K562 (cell line): ENCODE data around the gene NMUR1. TPM values are rescaled to one million over a fixed set of nuclear protein-coding genes. Genes with fewer than 3 reads are reported as not detected.

Experiments used
- ATAC-seq: fragments of 200-7000 bp; cut with Tn5 transposase; 3 replicates; pipeline ENCODE4 v1.9.1; 2020; ENCODE audit warnings: moderate library complexity
- BruUV-seq: library from RNA; stranded (reverse); fragments of 400-500 nt; replicated peaks from 2 replicates; lab custom pipeline; 2021; lab: Mats Ljungman, UMichigan
- CTCF ChIA-PET: fragments of 300-600 bp; formaldehyde crosslinking; extraction: SDS; loops from one replicate; lab custom pipeline; 2021; ENCODE audit warnings: low intra/inter-chr PET ratio; lab: Yijun Ruan, JAX
- POLR2A ChIA-PET: fragments of 300-600, 350-650 bp; sonication (Branson Sonifier 250); formaldehyde crosslinking; extraction: SDS; loops from one replicate; lab custom pipeline; 2021; ENCODE audit warnings: antibody characterized with exemption, inconsistent platforms; lab: Yijun Ruan, JAX
- DNase-seq, 4 experiments: peaks; one replicate each; pipeline versions ENCODE4 v3.0.0 to v3.0.0-alpha.2; 2011 to 2018; ENCODE audit warnings: low spot score in 3 of 4, mixed read lengths in 3 of 4; ENCODE audit errors: extremely low read depth in 1 of 4
- FAIRE-seq: peaks from 2 replicates; lab custom pipeline; 2011; peaks lifted over from hg19 to GRCh38; lab: Jason Lieb, UNC
- H2AFZ ChIP-seq: 2 replicates; pipeline ENCODE4 v1.6.0; 2011; ENCODE audit warnings: low read depth, low read length, control low read depth, inconsistent platforms
- H3K27ac ChIP-seq: fragments of 200-600 bp; 3 replicates; pipeline ENCODE4 v1.8.0; 2011; ENCODE audit warnings: low read depth, mild to moderate bottlenecking, control low read depth, inconsistent platforms, low read length, moderate library complexity, mixed read lengths; ENCODE audit errors: extremely low read depth
- H3K27me3 ChIP-seq, 2 experiments: fragments of 300-600 bp in 1 of 2; 2 replicates in 1 of 2; 3 replicates in 1 of 2; pipeline versions ENCODE4 v1.6.0 to v1.8.0; 2011; ENCODE audit warnings: inconsistent platforms in 2 of 2, low read length in 2 of 2, mild to moderate bottlenecking in 1 of 2, mixed read lengths in 1 of 2, moderate library complexity in 1 of 2; ENCODE audit not compliant: control insufficient read depth in 2 of 2, insufficient read depth in 2 of 2
- H3K36me3 ChIP-seq: fragments of 300-600 bp; 3 replicates; pipeline ENCODE4 v1.8.0; 2011; ENCODE audit warnings: mild to moderate bottlenecking, low read length, inconsistent platforms; ENCODE audit not compliant: control insufficient read depth, insufficient read depth
- H3K4me1 ChIP-seq, 2 experiments: fragments of 200-600 bp in 1 of 2; replicated peaks in 1 of 2; 2 replicates in 1 of 2; 3 replicates in 1 of 2; pipeline versions ENCODE4 v1.5.1 to v1.8.0; 2011; ENCODE audit warnings: inconsistent platforms in 2 of 2, low read length in 2 of 2, mild to moderate bottlenecking in 1 of 2, mixed read lengths in 1 of 2, moderate library complexity in 1 of 2; ENCODE audit not compliant: control insufficient read depth in 2 of 2, insufficient read depth in 2 of 2
- H3K4me2 ChIP-seq: 2 replicates; pipeline ENCODE4 v1.6.1; 2011; ENCODE audit warnings: low read length, control low read depth, inconsistent platforms, mixed read lengths; ENCODE audit not compliant: insufficient read depth
- H3K4me3 ChIP-seq: fragments of 200-600 bp; sonication (generic), shearing (Covaris generic); 2 replicates; pipeline ENCODE4 v1.5.1; 2016; ENCODE audit warnings: control low read depth, inconsistent platforms
- H3K79me2 ChIP-seq: fragments of 200-600 bp; 3 replicates; pipeline ENCODE4 v1.8.0; 2011; ENCODE audit warnings: low read length, inconsistent platforms; ENCODE audit not compliant: control insufficient read depth, insufficient read depth
- H3K9ac ChIP-seq, 2 experiments: 2 replicates each; pipeline versions ENCODE4 v1.6.0 to v1.6.1; 2011; ENCODE audit warnings: low read depth in 2 of 2, low read length in 2 of 2, control low read depth in 1 of 2, inconsistent platforms in 1 of 2, mild to moderate bottlenecking in 1 of 2, mixed read lengths in 1 of 2; ENCODE audit not compliant: insufficient read depth in 1 of 2
- H3K9me1 ChIP-seq: one replicate; pipeline ENCODE4 v1.6.0; 2011; ENCODE audit warnings: inconsistent platforms, mild to moderate bottlenecking, low read length, moderate library complexity; ENCODE audit not compliant: control insufficient read depth, insufficient read depth
- H3K9me3 ChIP-seq: replicated peaks from 2 replicates; pipeline ENCODE4 v1.5.1; 2011; ENCODE audit warnings: low read depth, low read length, inconsistent platforms; ENCODE audit not compliant: control insufficient read depth, insufficient read depth
- H4K20me1 ChIP-seq: replicated peaks from 2 replicates; pipeline ENCODE4 v1.6.1; 2011; ENCODE audit warnings: low read length, inconsistent platforms, mixed read lengths; ENCODE audit not compliant: control insufficient read depth, insufficient read depth
- HMG20A ChIP-seq: fragments of 450-650 bp; formaldehyde crosslinking; conservative IDR thresholded peaks from 2 replicates; pipeline ENCODE4 v1.4.0; 2020; ENCODE audit warnings: mild to moderate bottlenecking, mixed read lengths
- SNRNP70 ChIP-seq: fragments of 200-400 bp; formaldehyde crosslinking; optimal IDR thresholded peaks from 2 replicates; pipeline ENCODE3; 2017; ENCODE audit warnings: low read depth, low read length
- SRF ChIP-seq, 2 experiments: fragments of 250-450, 450-650 bp in 1 of 2; sonication (Bioruptor Pico) in 1 of 2; sonication (generic) in 1 of 2; formaldehyde crosslinking; IDR thresholded peaks; 2 replicates each; pipeline versions ENCODE4 v1.5.0 to v1.5.1; 2020 to 2022; ENCODE audit warnings: mild to moderate bottlenecking in 1 of 2, missing genetic modification reagents in 1 of 2
- TAL1 ChIP-seq: fragments of 450-650 bp; IDR thresholded peaks from 2 replicates; pipeline ENCODE4 v1.6.1; 2016; ENCODE audit warnings: mild to moderate bottlenecking
- ZC3H8 ChIP-seq: fragments of 450-650 bp; IDR thresholded peaks from 2 replicates; pipeline ENCODE4 v1.6.1; 2017
- ZKSCAN8 ChIP-seq: fragments of 200-800 bp; sonication (Bioruptor generic); IDR thresholded peaks from 2 replicates; pipeline ENCODE4 v1.6.1; 2016; ENCODE audit warnings: missing genetic modification characterization, missing compliant biosample characterization
- ZNF778 ChIP-seq: fragments of 450-650 bp; formaldehyde crosslinking; IDR thresholded peaks from 2 replicates; pipeline ENCODE4 v1.4.0; 2020; ENCODE audit warnings: mild to moderate bottlenecking, moderate library complexity
- ZNF79 ChIP-seq: fragments of 250-450 bp; sonication (Bioruptor Pico); IDR thresholded peaks from 2 replicates; pipeline ENCODE4 v1.4.0; 2020; ENCODE audit warnings: low read depth, mild to moderate bottlenecking, moderate library complexity
- WGBS: fragments of 100-300 bp; shearing (Covaris generic); methylation state at CpG from one replicate; pipeline ENCODE4 v1.1.6; 2016; ENCODE audit warnings: low coverage, mixed read lengths; ENCODE audit not compliant: insufficient coverage; ENCODE audit errors: missing lambda C conversion rate; 5-methylcytosine and 5-hydroxymethylcytosine counted together
- in situ Hi-C: fragments of 300-500 bp; cut with MboI; formaldehyde crosslinking; loops from 4 replicates; pipeline ENCODE4 v1.15.0; 2018; ENCODE audit warnings: inconsistent platforms, mixed read lengths
- intact Hi-C: fragments of 100-400 bp; cut with micrococcal nuclease; formaldehyde crosslinking; loops from 2 replicates; pipeline ENCODE4 v1.14.2; 2022
- polyA plus RNA-seq, 8 experiments: library from polyadenylated mRNA; depleted of rRNA in 4 of 8; stranded (reverse) in 5 of 8; unstranded in 3 of 8; fragments of >200 nt; fragmentation: Nextera tagmentation in 2 of 8; fragmentation: Illumina TruSeq in 1 of 8; extraction: Ambion mirVana in 2 of 8; extraction: Trizol in 1 of 8; gene quantifications; 2 replicates each; pipeline versions ENCODE4 v1.2.1 to v1.2.3, GENCODE V29; 2011 to 2014; ENCODE audit warnings: inconsistent platforms in 1 of 8, missing spikeins in 1 of 8
- total RNA-seq, 7 experiments: library from RNA; depleted of rRNA in 6 of 7; stranded (reverse); fragments of >200 nt in 6 of 7; fragmentation: Illumina TruSeq in 2 of 7; extraction: Trizol in 2 of 7; gene quantifications; 2 replicates each; pipeline versions ENCODE4 v1.2.1 to v1.2.3, GENCODE V29; 2011 to 2021; ENCODE audit warnings: low replicate concordance in 1 of 7
- TF ChIP-seq, protein P1 (sequence below): fragments of 250-450 bp; sonication (Bioruptor Pico); IDR thresholded peaks from 2 replicates; pipeline ENCODE4 v1.5.0; 2020; ENCODE audit warnings: mild to moderate bottlenecking
- TF ChIP-seq, protein P2 (sequence below), 2 experiments: fragments of 450-650 bp; formaldehyde crosslinking in 1 of 2; IDR thresholded peaks; 2 replicates each; pipeline versions ENCODE4 v1.4.0 to v1.6.1; 2014 to 2020; ENCODE audit warnings: mild to moderate bottlenecking in 2 of 2, borderline replicate concordance in 1 of 2, low read depth in 1 of 2

Gene NMUR1
- total and polyA plus RNA-seq, 9 of the 15 experiments (the other 6 are each of a cell fraction or from before 2014, with no cell fraction given) = 0.01 to 0.27 (median 0.15) TPM

DNA sequence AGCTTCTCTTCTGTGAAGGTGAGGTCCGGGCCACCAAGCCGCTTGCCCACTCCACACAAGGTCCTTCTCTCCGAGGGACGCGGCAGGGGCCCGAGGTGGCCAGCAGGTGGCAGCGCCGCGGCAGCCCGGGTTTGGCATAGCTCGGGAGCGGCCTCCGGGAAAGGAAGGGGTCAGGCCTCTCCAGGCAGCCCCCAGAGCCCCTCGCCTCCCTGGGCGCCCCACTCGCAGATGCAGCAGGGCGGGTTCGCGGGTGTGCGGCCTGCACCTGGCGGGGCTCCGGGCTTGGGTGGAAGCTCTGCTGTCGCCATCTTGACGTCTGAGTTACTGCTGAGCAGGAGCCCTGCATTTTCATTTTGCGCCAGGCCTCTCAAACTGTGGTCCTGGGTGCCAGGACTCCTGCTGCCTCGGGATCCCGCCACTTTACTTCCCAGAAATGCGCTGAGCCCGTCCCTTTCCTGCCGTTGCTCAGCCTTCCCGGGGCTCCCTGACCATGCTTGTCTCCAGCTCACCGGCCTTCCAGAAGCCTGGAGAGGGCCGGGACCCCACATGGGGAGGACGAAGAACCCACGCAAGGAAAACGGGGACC, 47.3 kb downstream of the NMUR1 start:
- ChIA-PET POLR2A (interaction anchor here (1.4 to 8.3 kb wide), 3 partner anchors 17 to 31 kb away, joined by 4 to 74 read pairs (median 6); partner anchors contain the start of gene NCL), CTCF (no interaction called here)
- peak overlapping the region; percentile 86 for H2AFZ ChIP-seq
- FAIRE-seq (no peak), DNase-seq (peak; percentile 60 to 77 (median 70)), ATAC-seq (peak; percentile 95)
- H3K36me3 ChIP-seq = no peaks in the 10 kb centered on the region
- peaks cover 0 to 15% of the 10 kb centered on the region in 2 experiments; a peak in 2 of 5 replicates for H3K4me1 ChIP-seq
- no peaks in the 10 kb centered on the region for H4K20me1 ChIP-seq
- no peaks in the 10 kb centered on the region for H3K9me1 ChIP-seq
- no TSS peak for BruUV-seq
- H3K4me2 ChIP-seq = peak overlapping the region; percentile 8; the same call in 1 of the 2 replicates
- intact Hi-C loops = loop anchor here (2.0 kb wide), 1 partner anchor 76 kb away; no protein-coding TSS in a partner anchor
- peak overlapping the region; percentile 30 to 81; a peak in 2 of 4 replicates for H3K9ac ChIP-seq
- no peak overlapping the region for H3K27ac ChIP-seq
- H3K79me2 ChIP-seq = no peaks in the 10 kb centered on the region
- 20% methylated on average over 23 of the region's 36 CpGs for WGBS
- H3K27me3 ChIP-seq = no peaks in the 10 kb centered on the region
- in situ Hi-C loops = no loop called here
- H3K9me3 ChIP-seq = no peaks in the 10 kb centered on the region
- no peak overlapping the region for H3K4me3 ChIP-seq
- no peak for TF ChIP-seq ZC3H8
- TF ChIP-seq ZNF79 (CRISPR knock-in tag) = no peak
- TF ChIP-seq, protein P1, sequence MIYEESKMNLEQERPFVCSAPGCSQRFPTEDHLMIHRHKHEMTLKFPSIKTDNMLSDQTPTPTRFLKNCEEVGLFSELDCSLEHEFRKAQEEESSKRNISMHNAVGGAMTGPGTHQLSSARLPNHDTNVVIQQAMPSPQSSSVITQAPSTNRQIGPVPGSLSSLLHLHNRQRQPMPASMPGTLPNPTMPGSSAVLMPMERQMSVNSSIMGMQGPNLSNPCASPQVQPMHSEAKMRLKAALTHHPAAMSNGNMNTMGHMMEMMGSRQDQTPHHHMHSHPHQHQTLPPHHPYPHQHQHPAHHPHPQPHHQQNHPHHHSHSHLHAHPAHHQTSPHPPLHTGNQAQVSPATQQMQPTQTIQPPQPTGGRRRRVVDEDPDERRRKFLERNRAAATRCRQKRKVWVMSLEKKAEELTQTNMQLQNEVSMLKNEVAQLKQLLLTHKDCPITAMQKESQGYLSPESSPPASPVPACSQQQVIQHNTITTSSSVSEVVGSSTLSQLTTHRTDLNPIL (CRISPR knock-in tag) = no peak
- TF ChIP-seq TAL1 = no peak
- TF ChIP-seq, protein P2, sequence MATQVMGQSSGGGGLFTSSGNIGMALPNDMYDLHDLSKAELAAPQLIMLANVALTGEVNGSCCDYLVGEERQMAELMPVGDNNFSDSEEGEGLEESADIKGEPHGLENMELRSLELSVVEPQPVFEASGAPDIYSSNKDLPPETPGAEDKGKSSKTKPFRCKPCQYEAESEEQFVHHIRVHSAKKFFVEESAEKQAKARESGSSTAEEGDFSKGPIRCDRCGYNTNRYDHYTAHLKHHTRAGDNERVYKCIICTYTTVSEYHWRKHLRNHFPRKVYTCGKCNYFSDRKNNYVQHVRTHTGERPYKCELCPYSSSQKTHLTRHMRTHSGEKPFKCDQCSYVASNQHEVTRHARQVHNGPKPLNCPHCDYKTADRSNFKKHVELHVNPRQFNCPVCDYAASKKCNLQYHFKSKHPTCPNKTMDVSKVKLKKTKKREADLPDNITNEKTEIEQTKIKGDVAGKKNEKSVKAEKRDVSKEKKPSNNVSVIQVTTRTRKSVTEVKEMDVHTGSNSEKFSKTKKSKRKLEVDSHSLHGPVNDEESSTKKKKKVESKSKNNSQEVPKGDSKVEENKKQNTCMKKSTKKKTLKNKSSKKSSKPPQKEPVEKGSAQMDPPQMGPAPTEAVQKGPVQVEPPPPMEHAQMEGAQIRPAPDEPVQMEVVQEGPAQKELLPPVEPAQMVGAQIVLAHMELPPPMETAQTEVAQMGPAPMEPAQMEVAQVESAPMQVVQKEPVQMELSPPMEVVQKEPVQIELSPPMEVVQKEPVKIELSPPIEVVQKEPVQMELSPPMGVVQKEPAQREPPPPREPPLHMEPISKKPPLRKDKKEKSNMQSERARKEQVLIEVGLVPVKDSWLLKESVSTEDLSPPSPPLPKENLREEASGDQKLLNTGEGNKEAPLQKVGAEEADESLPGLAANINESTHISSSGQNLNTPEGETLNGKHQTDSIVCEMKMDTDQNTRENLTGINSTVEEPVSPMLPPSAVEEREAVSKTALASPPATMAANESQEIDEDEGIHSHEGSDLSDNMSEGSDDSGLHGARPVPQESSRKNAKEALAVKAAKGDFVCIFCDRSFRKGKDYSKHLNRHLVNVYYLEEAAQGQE (IDR thresholded peaks at IDR 0.05; ENCODE audit: borderline replicate concordance) = 0 out of 2 replicates have a peak, but pooled peaks have one; percentile 15
- TF ChIP-seq, protein P2 (CRISPR knock-in tag; IDR thresholded peaks at IDR 0.05; ENCODE audit: low read depth) = no peak
- no peak for TF ChIP-seq ZNF778
- no peak for TF ChIP-seq HMG20A (CRISPR knock-in tag)
- no peak for TF ChIP-seq SNRNP70
- TF ChIP-seq SRF (CRISPR knock-in tag; IDR thresholded peaks at IDR 0.05) = no peak
- no peak for TF ChIP-seq ZKSCAN8 (CRISPR knock-in tag)
